AG09309 (cell line): ENCODE data around the gene SGK1.

ENCODE experiments used
- DNase-seq: peaks from one replicate; pipeline ENCODE4 v3.0.0-alpha.2; 2010; ENCODE audit warnings: low read depth
- H3K4me3 ChIP-seq: 2 replicates; pipeline ENCODE4 v1.5.1; 2011; ENCODE audit warnings: mild to moderate bottlenecking, low read depth, low read length, moderate library complexity; ENCODE audit not compliant: control insufficient read depth
- TF ChIP-seq, protein P1 (sequence below): IDR thresholded peaks from 2 replicates; pipeline ENCODE4 v1.5.1; 2011; ENCODE audit warnings: mild to moderate bottlenecking, low read depth, low read length, inconsistent platforms; ENCODE audit not compliant: insufficient read depth, control insufficient read depth; ENCODE audit errors: missing control alignments

SGK1 gene

DNA sequence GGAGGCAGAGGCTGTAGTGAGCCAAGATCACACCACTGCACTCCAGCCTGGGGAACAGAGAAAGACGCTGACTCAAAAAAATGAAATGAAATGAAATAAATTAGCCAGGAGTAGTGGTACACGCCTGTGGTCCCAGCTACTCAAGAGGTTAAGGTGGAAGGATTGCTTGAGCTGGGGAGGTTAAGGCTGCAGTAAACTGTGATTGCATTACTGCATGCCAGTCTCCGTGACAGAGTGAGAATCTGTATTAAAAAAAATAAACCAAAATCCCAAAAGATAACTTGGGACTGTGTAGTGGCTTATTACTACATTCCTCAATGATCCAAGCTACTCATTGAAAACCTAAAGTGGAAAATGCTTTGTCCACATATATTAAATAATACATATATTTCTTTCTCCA, 87.0 kb downstream of the SGK1 start:
- TF ChIP-seq, protein P1, sequence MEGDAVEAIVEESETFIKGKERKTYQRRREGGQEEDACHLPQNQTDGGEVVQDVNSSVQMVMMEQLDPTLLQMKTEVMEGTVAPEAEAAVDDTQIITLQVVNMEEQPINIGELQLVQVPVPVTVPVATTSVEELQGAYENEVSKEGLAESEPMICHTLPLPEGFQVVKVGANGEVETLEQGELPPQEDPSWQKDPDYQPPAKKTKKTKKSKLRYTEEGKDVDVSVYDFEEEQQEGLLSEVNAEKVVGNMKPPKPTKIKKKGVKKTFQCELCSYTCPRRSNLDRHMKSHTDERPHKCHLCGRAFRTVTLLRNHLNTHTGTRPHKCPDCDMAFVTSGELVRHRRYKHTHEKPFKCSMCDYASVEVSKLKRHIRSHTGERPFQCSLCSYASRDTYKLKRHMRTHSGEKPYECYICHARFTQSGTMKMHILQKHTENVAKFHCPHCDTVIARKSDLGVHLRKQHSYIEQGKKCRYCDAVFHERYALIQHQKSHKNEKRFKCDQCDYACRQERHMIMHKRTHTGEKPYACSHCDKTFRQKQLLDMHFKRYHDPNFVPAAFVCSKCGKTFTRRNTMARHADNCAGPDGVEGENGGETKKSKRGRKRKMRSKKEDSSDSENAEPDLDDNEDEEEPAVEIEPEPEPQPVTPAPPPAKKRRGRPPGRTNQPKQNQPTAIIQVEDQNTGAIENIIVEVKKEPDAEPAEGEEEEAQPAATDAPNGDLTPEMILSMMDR, result no peak
- no peak for DNase-seq
- no peak overlapping the region for H3K4me3 ChIP-seq

DNA sequence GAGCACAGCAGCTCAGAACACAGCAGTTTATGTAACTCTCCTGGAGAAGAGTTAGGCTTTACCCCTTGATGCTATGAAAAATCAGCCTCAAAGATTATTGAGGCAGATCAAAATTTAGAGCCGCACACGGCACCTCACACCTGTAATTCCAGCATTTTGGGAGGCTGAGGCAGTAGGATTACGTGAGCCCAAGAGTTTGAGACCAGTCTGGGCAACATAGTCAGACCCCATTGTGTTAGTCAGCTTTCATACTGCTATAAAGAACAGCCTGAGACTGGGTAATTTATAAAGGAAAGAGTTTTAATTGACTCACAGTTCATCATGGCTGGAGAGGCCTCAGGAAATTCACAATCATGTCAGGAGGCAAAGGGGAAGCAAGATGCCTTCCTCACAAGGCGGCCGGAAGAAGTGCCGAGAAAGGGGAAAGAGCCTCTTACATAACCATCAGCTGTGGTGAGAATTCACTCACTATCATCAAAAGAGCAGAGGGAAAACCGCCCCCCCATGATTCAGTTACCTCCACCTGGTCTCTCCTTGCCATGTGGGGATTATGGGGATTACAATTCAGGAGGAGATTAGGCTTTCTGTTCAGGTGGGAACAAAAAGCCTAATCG, 87.7 kb downstream of the SGK1 start:
- TF ChIP-seq, protein P1, result no peak
- H3K4me3 ChIP-seq, result no peak overlapping the region
- no peak for DNase-seq

DNA sequence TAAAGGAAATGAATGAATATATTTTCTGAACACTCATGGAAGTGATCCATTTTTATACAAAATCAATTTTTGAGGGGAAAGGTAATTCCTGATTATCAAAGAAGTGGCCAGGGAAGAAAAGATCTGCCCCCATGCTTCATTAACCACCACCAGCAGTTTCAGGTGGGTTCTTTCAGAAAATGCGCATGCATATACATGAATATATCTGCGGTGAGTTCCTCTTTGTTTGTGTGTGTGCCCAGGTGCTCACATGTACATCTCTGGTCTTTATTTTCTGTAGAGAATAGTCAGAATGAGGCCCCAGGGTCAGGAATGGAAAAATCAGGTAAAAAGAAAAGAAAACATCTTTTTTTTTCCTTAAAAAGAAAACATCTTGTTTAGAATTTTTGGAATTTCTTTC, 88.4 kb downstream of the SGK1 start:
- no peak overlapping the region for H3K4me3 ChIP-seq
- TF ChIP-seq, protein P1, result no peak
- DNase-seq, result no peak

DNA sequence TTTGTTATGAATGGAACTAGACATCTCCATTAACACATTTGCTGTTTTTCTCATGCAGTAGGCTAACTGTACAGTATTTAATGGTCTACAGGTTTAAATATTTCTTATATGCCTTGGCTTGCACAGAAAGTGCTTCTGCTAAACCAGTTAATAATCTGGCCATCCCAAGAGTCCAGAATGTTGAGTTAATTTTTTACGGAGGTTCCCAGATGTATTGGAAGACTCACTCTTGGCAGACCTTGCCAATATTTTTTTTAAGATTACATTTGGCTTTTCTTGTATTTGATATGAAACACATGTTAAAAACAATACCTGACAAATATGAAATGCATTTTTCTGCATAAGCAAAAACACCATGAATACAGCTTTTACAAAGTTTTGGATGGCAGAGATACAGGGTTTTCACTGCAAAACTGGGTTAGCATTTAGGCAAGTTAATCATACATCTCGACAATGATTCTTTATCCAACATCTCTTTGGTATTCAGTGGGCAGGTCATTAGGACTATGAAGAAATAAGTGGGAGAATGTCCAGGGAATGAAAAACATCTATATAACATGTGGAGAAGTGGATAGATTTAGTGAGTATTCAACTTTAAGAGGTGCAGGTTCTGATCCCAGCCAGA, 94.0 kb downstream of the SGK1 start:
- H3K4me3 ChIP-seq, result no peak overlapping the region
- TF ChIP-seq, protein P1, result no peak
- DNase-seq, result no peak

DNA sequence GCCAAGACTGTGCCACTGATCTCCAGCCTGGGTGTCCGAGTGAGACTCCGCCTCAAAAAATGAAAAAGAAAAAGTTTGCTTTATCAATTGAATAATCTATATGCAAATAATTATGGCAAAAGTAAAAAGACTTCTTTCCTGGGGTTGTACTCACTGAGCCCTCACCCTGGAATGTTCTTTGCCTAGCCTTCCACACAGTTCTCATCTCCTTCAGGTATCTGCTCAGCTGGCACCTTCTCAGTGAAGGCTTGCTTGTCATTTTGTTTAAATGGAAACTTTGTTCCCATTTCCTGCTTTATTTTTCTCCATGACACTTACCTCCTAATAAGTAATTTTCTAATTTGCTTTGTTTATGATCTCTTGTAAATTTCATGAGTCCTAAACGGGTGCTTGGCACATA, 96.7 kb downstream of the SGK1 start:
- TF ChIP-seq, protein P1, result no peak
- DNase-seq, result no peak
- no peak overlapping the region for H3K4me3 ChIP-seq

DNA sequence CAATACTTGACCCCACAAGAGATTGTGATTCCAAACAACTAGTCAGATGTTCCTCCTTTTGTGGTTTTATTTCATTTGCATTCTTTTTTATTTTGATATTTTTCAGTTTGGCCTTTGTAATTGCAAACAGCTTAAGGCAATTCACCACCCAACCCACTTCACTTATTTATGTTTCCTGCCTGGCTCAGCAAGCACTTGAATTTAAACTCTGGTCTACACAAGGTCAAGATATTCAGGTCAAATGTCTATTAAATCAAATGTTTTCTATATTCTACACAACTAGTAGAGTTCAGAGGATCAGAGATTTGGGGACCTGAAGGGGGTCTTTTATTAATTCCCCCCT, 100.1 kb downstream of the SGK1 start:
- no peak for DNase-seq
- TF ChIP-seq, protein P1, result no peak
- H3K4me3 ChIP-seq, result no peak overlapping the region
